Activated T-cell treated with anti-CD3 and anti-CD28 coated beads, Interleukin-2, amount 50 U/mL, for 48 hours (primary cell): ENCODE measurements around the gene FES.
"Not testable (repeated sequence)": the region's sequence is repeated elsewhere in the genome, so short reads cannot be mapped to it uniquely, and the experiment has no call there.

Experiments used
- DNase-seq, 2 experiments: peaks; one replicate each; pipeline ENCODE4 v3.0.0-alpha.2; 2020

The FES gene

DNA sequence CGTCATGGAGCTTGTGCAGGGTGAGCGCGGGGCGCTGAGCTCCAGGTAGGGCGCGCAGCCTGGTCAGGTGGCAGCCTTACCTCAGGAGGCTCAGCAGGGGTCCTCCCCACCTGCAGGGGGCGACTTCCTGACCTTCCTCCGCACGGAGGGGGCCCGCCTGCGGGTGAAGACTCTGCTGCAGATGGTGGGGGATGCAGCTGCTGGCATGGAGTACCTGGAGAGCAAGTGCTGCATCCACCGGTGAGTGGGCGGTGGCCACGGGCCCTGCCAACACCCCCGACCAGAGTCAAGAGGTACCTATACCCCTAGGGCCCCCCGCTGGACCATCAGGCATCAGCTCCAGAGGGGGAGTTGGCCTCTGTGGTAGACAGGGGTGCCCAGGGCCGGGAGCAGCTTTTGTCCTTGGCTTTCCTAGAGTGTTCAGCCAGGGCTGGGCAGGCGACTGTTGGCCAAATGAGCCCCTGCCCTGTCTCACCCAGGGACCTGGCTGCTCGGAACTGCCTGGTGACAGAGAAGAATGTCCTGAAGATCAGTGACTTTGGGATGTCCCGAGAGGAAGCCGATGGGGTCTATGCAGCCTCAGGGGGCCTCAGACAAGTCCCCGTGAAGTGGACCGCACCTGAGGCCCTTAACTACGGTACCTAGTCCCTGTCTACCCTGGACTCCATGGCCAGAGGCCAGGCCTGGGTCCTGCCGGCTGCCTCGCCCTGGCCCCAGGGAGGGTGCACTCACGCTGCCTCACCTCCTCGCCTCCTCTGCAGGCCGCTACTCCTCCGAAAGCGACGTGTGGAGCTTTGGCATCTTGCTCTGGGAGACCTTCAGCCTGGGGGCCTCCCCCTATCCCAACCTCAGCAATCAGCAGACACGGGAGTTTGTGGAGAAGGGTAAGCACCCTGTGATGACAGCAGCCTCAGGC is 9.1 kb downstream of the FES start:
- no peak for DNase-seq

DNA sequence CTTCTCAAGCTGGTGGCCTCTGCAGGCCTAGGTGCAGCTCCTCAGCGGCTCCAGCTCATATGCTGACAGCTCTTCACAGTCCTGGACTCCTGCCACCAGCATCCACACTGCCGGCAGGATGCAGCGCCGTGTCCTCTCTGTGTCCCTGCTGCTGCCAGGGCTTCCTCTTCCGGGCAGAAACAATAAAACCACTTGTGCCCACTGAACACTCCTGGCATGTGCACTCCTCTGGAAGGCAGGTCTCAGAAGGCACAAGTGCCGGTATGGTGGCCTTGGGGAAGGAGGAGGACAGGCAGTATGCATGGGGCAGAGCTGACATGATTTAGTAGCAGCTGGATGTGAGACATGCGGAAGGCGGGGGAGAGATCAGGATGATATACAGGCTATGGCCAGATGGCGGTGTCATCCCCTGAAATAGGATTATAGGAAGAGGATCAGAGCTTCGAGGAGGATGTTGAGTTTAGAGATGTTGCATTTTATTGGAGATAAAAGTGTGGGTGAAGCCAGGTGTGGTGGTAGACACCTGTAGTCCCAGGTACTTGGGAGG is 11.3 kb downstream of the FES start:
- no peak for DNase-seq

DNA sequence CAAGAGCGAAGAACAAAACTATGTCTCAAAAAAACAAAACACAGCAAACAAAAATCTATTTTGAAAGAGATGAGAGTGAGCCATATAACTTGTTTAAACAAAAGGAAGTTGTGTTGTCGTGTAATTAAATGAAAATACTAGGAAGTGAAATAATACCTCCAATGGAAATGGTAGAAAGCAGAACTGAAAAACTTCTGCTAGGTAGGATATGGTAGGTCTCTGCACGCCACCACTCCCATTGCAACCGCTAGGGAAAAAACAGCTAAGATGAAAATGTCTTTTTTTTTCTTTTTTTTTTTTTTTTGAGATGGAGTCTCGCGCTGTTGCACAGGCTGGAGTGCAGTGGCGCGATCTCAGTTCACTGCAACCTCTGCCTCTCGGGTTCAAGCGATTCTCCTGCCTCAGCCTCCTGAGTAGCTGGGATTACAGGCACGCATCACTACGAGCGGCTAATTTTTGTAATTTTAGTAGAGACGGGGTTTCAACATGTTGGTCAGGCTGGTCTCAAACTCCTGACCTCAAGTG is 12.9 kb downstream of the FES start:
- DNase-seq = not testable (repeated sequence)

DNA sequence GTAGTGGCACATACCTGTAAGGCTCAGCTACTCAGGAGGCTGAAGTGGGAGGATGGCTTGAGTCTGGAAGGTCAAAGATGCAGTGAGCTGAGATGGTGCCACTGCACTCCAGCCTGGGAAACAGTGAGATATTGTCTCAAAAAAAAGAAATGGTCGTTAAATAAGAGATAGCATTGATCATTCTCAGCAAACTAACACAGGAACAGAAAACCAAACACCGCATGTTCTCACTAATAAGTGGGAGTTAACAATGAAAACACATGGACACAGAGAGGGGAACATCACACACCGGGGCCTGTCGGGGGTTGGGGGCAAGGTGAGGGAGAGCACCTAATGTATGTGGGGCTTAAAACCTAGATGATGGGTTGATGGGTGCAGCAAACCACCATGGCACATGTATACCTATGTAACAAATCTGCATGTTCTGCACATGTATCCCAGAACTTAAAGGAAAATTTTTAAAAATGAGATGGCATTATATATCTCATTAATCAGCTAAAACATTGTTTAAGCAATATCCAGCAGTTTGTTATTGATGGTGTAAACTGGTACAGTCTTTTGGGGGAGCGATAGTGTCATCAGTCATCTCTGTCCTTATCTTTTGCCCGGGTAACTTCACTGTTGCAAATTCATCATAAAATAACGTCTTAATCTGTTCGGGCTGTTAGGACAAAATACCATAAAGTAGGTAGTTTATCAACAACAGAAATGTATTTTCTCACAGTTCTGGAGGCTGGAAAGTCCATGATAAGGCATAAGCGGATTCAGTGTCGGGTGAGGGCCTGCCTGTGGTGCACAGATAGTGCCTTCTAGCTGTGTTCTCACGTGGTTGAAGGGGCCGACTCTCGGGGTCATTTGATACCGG is 17.1 kb downstream of the FES start:
- DNase-seq = no peak

DNA sequence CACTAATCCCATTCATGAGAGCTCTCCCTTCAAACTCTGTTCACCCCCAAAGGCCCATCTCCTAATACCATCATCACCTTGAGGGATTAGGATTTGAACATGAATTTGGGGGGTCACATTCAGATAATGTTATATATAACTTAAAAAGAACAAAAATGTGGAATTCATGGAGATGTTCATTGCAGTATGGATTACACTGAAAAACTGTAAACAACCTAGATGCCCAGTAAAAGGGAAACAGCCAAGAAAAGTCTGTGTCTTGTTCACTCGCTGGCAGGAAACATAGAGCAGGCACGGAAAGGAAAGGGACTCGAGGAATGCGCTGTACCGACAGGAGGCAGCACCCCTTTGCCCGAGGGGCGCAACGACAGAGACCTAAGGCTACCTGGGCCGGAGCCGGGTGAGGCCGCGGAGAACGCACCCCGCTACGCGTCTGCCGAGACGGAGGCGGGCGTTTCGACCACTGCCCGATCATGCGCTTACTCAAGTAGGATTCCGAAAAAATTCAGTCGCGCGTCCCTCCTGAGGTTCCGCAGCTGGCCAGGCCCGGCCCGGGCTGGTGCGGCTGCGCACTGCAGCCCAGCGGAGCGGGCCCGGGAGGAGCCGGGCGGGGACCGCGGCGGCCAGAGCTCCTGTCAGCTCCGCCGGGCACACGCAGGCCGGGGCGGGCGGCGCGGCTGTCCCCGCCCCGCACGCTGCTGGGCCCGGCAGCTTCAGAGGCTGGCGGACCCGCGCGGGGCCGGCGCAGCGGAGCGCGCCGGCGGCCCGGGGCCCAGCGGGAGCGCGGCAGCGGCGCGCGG is 17.9 kb downstream of the FES start:
- DNase-seq = peak; percentile 82 to 86

DNA sequence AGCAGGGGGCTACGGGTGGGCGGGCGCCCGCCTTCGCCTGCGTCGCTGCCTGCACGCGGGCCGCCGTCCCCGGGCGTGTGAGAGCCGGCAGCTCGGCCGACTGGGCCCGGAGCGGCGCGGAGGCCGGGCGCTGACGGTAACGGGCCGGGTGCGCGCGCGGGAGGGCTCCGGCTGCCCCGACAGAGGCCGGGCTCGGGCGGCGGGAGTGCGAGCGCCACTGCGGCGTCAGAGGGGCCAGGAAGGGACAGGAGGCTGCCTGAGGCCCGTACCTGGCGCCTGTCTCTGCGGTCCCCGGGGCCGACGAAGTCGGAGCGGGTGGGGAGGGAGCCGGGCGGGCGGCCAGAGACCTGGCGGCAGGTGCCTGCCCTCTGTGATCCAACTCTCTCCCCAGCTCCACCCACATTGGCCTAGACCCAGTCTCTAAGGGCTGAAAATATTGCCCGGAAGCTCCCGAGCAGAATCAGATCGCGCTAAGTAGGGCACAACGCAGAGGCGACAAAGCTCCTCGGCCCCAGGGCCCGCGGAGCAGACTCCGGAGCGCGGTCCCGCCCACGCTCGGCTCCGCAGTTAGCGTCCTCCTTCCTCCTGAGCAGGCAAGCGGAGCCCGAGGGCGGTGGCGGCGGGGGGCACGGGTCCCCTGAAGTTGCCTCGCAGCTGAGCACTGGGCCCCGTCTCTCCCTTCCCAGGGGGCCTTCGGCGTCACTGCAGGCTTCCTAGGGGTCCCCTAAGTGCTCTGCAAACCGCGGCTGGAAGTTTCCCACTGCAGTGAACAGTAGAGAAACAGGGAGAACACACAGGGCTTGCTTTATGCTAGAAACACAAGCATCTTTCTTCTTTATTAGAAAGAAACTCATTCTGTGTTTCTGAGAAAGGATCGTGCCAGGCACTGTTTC is 18.8 kb downstream of the FES start, which contains the start of gene MAN2A2:
TSS of gene MAN2A2 (plus strand) at position 463 of the 893 bp plus-strand sequence. CDS start 906 bp downstream, outside the sequence.
- DNase-seq = peak; percentile 86 to 89

DNA sequence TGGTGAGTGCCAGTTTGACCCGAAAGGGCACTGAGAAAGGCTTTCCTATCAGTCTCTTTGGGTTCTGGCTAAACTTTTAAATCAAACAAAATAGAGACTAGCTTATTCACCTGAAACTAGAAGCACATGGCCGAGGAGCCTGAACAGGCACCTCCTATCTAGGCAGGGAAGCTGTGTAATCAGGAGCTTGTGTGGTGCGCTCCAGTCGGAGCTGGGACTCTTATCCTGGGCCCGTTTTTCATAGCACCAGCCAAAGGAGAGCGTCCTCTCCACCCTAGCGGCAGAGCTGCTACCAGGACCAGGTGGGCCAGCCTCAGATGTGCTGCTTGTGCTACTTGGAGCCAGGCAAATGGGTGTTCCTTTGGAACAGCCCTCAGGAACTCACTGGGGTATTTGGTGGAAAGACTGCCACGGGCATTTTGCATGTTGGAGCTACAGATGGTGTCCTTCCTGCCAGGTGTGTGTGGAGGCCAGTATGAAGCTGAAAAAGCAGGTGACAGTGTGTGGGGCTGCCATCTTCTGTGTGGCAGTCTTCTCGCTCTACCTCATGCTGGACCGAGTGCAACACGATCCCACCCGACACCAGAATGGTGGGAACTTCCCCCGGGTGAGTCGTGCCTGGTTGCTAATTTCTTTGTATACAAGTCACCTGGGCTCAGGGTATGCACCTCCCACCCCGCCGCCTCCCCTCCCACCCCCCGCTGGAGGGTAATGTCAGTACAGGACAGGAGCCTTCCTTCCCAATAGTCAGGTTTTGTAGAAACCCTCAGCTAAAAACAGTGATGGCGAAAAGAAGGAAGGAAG is 19.6 kb downstream of the FES start:
- no peak for DNase-seq

DNA sequence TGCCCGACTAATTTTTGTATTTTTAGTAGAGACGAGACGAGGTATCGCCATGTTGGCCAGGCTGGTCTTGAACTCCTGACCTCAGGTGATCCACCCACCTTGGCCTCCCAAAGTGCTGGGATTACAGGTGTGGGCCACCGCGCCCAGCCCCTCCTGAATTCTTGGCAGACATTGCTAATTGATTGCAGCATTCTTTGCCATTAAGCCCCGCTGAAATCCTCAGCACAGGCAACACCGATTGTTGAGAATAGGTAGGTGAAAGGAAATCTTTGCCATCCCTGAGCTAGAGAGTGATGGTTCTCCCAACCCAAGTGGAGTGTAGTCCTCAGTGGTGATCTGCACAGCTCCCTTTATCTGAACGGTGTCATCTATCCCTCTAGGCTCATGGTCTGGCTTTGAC is 20.4 kb downstream of the FES start:
- DNase-seq = no peak

DNA sequence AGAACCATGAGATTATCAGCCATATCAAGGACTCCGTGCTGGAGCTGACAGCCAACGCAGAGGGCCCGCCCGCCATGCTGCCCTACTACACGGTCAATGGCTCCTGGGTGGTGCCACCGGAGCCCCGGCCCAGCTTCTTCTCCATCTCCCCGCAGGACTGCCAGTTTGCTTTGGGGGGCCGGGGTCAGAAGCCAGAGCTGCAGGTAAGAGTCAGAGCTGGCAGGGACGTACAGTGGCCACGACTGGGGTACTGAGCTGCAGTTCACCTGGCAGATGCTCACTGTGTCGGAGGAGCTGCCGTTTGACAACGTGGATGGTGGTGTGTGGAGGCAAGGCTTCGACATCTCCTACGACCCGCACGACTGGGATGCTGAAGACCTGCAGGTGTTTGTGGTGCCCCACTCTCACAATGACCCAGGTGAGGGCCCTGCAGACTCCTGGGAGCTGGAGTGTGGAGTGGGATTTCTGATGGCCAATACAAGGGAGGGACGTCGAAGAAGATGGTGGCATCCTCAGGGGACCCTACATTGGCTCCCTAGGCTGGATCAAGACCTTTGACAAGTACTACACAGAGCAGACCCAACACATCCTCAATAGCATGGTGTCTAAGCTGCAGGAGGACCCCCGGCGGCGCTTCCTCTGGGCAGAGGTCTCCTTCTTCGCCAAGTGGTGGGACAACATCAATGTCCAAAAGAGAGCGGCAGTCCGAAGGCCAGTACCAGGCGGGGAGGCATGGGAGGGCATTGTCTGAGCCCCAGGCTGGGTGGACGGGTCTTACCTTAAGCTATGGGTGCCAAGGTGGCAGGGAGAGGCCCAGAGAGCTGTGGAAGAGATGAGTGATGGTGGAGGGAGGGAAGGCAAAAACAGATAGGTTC is 21.2 kb downstream of the FES start:
- no peak for DNase-seq

DNA sequence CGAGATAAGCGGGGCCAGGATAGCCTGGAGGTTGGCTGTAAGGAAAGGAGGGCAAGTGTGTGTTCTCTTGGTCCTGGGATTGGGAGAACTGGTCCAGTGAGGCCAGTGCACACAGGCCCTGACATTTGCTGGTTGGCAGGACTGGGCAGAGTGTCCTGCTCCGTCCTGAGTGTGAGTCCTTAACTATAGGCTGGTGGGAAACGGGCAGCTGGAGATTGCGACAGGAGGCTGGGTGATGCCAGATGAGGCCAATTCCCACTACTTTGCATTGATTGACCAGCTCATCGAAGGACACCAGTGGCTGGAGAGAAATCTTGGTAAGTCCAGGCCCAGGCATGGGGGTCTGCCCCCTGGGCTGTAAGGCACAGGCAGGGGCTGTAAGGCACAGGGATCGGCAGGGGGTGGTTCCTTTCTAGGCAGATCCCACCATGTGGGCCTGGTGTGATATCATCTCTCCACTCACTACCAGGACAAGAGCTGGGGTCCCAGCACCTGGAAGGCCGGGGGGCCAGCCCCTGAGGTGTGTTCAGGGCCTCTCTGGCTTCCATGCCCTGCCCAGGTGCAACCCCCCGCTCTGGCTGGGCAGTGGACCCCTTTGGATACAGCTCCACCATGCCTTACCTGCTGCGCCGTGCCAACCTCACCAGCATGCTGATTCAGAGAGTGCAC is 22.0 kb downstream of the FES start:
- DNase-seq = no peak

DNA sequence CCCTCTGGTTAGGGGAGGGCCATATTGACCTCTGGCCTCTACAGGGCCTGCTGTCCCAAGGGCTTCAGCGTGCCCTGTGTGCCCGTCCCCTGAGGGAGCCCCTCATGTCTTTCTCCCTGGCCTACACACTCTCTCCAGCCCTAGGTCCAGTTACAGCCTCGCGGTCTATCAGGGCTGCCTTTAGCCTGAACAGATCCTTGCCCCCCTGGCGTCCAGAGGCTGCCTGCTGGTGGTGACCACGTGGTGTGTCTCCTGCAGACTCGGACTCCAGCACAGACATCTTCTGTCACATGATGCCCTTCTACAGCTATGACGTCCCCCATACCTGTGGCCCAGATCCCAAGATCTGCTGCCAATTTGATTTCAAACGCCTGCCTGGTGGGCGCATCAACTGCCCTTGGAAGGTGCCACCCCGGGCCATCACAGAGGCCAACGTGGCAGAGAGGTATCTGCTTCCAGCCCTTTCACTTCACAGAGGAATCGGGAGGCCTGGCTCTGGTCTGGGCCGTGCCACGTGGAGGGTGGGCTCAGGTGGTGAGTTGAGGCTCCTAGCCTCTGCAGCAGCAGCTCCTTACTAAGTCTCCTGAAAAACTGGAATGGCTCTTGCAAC is 22.9 kb downstream of the FES start:
- DNase-seq = no peak

DNA sequence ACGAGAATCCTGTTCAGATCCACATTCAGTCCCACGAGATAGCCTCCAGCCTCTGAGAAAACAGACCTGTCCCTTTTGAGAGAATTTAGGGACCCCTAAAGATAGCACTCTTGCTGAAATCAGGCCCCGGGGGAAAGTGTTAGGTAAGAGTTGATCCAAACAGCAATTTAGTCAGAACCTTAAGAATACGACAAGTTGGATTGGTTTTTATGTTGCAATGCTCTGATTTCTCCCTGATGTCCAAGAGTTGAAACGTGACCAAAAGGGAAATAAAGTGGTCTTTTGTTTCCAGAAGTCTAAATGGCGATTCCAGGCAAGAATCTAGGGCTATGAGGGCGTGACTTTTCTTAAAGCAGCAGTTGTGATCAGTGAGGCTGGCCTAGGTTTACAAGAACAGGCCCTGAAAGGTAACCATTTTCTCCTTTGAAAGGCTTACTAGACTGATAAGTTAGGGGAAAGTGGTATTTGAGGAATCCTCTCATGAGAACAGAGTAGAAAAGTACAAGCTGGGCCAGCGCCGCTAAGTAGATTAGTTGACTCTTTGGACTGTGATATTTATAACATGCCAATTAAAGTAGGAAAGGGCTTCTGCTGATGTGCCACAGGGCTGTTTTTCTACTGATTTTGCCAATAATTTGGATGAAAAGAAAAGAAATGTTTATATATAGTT is 23.7 kb downstream of the FES start:
- DNase-seq = no peak

DNA sequence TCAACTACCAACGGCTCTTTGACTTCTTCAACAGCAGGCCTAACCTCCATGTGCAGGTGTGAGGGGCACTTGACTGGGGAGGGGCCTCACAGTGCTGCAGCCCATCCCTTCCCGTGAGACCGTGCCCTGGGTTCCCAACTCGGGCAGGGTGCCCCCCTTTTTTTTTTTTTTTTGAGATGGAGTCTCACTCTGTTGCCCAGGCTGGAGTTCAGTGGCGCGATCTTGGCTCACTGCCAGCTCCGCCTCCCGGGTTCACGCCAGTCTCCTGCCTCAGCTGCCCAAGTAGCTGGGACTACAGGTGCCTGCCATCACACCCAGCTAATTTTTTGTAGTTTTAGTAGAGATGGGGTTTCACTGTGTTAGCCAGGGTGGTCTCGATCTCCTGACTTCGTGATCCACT is 25.1 kb downstream of the FES start:
- not testable (repeated sequence) for DNase-seq

DNA sequence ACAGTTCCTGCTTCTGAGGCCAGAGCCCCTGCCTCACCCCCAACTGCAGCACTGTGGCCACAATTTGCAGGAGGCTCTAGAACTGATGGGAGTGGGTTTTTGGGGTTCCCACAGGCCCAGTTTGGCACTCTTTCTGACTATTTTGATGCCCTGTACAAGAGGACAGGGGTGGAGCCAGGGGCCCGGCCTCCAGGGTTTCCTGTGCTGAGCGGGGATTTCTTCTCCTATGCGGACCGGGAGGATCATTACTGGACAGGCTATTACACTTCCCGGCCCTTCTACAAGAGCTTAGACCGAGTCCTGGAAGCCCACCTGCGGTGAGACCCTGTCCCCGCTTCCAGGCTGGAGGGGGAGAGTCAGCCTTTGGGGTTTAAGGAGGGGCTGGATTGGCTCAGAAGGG is 25.7 kb downstream of the FES start:
- no peak for DNase-seq

DNA sequence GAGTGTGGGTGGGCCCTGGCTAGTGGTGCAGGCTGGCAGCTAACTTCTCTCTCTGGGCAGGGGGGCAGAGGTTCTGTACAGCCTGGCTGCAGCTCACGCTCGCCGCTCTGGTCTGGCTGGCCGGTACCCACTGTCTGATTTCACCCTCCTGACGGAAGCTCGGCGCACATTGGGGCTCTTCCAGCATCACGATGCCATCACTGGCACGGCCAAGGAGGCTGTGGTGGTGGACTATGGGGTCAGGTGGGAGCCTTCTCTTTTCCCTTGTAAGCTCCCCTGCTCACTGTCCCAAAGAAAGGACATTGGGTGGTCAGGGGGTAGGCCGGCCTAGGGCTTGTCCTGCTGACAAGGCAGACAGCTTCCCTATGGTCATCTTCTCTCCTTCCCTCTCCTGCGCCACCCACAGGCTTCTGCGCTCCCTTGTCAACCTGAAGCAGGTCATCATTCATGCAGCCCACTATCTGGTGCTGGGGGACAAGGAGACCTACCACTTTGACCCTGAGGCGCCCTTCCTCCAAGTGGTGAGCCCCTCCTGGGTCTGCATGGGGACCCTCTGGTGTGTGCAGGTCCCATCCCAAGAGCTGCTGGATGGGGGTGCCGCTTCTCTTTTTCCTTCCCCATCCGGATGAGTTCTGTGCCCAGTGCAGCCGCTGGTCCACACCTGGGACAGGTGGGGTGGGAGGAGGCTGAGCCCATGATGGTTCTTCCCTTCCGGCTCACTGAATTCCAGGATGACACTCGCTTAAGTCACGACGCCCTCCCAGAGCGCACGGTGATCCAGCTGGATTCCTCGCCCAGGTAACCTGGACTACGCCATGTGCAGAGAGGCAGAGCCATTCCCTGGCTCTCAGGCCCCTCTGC is 26.4 kb downstream of the FES start:
- DNase-seq = no peak

DNA sequence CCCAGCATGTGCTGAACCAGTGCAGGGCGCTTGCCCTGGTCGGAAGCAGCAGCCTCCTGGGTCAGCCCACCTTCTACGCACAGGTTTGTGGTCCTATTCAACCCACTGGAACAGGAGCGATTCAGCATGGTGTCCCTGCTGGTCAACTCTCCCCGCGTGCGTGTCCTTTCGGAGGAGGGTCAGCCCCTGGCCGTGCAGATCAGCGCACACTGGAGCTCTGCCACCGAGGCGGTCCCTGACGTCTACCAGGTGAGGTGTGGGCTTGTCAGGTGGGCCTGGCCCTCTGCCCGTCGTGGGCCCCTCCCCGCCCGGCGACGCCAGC is 27.0 kb downstream of the FES start:
- no peak for DNase-seq
